ENCODE measurements around the gene CCDC141. TPM values are rescaled to one million over a fixed set of nuclear protein-coding genes. Genes with fewer than 3 reads are reported as not detected.

CCDC141 gene
- total RNA-seq, 2 experiments from 2014 or later = 30.6 to 31.5 TPM

- H3K4me3 Mint-ChIP-seq = no peak overlapping the region
- POLR2A ChIA-PET = interaction anchor here (0.6 kb wide), 1 partner anchor 1760 kb away, joined by 3 read pairs; the partner anchor contains the start of gene NFE2L2
- no peak overlapping the region for H3K27ac ChIP-seq (ENCODE audit: low read depth in 1 of 2, low read length in 2 of 2)
Observed at GRCh38 chr2:179024445-179024844, 25.5 kb downstream of the CCDC141 start.

GRCh38 chr2:179022685-179023084, 27.3 kb downstream of the CCDC141 start:
- no peaks in the 10 kb centered on the region for H3K9me3 Mint-ChIP-seq
- no peaks in the 10 kb centered on the region for H3K4me1 ChIP-seq (ENCODE audit: insufficient read depth, low read length)
- peaks cover 32% of the 10 kb centered on the region for H3K4me1 Mint-ChIP-seq (ENCODE audit: low read depth)
- POLR2A ChIA-PET = interaction anchor here (0.7 to 1.9 kb wide), 2 partner anchors 9 to 27 kb away, joined by 3 to 7 read pairs; no protein-coding TSS in a partner anchor
- no peak overlapping the region for H3K4me3 Mint-ChIP-seq
- no peak overlapping the region for H3K27ac ChIP-seq (ENCODE audit: low read depth in 1 of 2, low read length in 2 of 2)
- intact Hi-C loops (cut with DNase I, micrococcal nuclease) = no loop called here
- CTCF ChIA-PET = no interaction called here
- ATAC-seq (ENCODE audit: poor library complexity) (no peak), DNase-seq (no peak)
- no peak overlapping the region for H3K4me3 ChIP-seq (ENCODE audit: low read length)
- H3K9me3 ChIP-seq (ENCODE audit: control insufficient read depth in 1 of 2, insufficient read depth in 1 of 2, low read length in 2 of 2) = peaks cover 0 to 10% of the 10 kb centered on the region in 2 experiments
- no peaks in the 10 kb centered on the region for H3K27me3 Mint-ChIP-seq
- H3K27me3 ChIP-seq (ENCODE audit: control insufficient read depth in 1 of 2, insufficient read depth in 2 of 2, low read length in 2 of 2) = no peaks in the 10 kb centered on the region
- TF ChIP-seq CTCF (IDR thresholded peaks at IDR 0.05) = no peak
- H3K27ac Mint-ChIP-seq = no peak overlapping the region
- H3K36me3 ChIP-seq (ENCODE audit: insufficient read depth, low read length) = no peaks in the 10 kb centered on the region
- H3K36me3 Mint-ChIP-seq (ENCODE audit: low read depth) = peaks cover 17% of the 10 kb centered on the region

More at GRCh38 chr2:179024445-179024844, 25.5 kb downstream of the CCDC141 start:
- TF ChIP-seq CTCF (IDR thresholded peaks at IDR 0.05) = no peak
- ATAC-seq (ENCODE audit: poor library complexity) = no peak
- no peak for DNase-seq
- peaks cover 22% of the 10 kb centered on the region for H3K4me1 Mint-ChIP-seq (ENCODE audit: low read depth)
- no peaks in the 10 kb centered on the region for H3K4me1 ChIP-seq (ENCODE audit: insufficient read depth, low read length)
- no peak overlapping the region for H3K4me3 ChIP-seq (ENCODE audit: low read length)
- H3K9me3 Mint-ChIP-seq = peaks cover 4% of the 10 kb centered on the region
- no peaks in the 10 kb centered on the region for H3K27me3 ChIP-seq (ENCODE audit: control insufficient read depth in 1 of 2, insufficient read depth in 2 of 2, low read length in 2 of 2)
- H3K9me3 ChIP-seq (ENCODE audit: control insufficient read depth in 1 of 2, insufficient read depth in 1 of 2, low read length in 2 of 2) = peaks cover 0 to 10% of the 10 kb centered on the region in 2 experiments
- H3K27me3 Mint-ChIP-seq = no peaks in the 10 kb centered on the region
- intact Hi-C loops (cut with DNase I, micrococcal nuclease) = no loop called here
- H3K36me3 ChIP-seq (ENCODE audit: insufficient read depth, low read length) = no peaks in the 10 kb centered on the region
- peak overlapping the region; percentile 68 for H3K27ac Mint-ChIP-seq
- peaks cover 25% of the 10 kb centered on the region for H3K36me3 Mint-ChIP-seq (ENCODE audit: low read depth)
- CTCF ChIA-PET = no interaction called here

- POLR2A ChIA-PET = interaction anchor here (1.9 kb wide), 1 partner anchor 10 kb away, joined by 7 read pairs; no protein-coding TSS in a partner anchor
- DNase-seq = no peak
- Mint-ChIP-seq H3K27ac (no peak overlapping the region), H3K4me3 (no peak overlapping the region), H3K36me3 (ENCODE audit: low read depth) (peaks cover 6% of the 10 kb centered on the region), H3K4me1 (ENCODE audit: low read depth) (peaks cover 32% of the 10 kb centered on the region), H3K9me3 (no peaks in the 10 kb centered on the region), H3K27me3 (no peaks in the 10 kb centered on the region)
- no peak for ATAC-seq (ENCODE audit: poor library complexity)
- CTCF ChIA-PET = interaction anchor here (2.1 kb wide), 1 partner anchor 11 kb away, joined by 8 read pairs; no protein-coding TSS in a partner anchor
- Histone ChIP-seq H3K4me1 (ENCODE audit: insufficient read depth, low read length) (no peaks in the 10 kb centered on the region), H3K27me3 (ENCODE audit: control insufficient read depth in 1 of 2, insufficient read depth in 2 of 2, low read length in 2 of 2) (no peaks in the 10 kb centered on the region), H3K9me3 (ENCODE audit: control insufficient read depth in 1 of 2, insufficient read depth in 1 of 2, low read length in 2 of 2) (peaks cover 0 to 2% of the 10 kb centered on the region in 2 experiments), H3K36me3 (ENCODE audit: insufficient read depth, low read length) (no peaks in the 10 kb centered on the region), H3K27ac (ENCODE audit: low read depth in 1 of 2, low read length in 2 of 2) (no peak overlapping the region), H3K4me3 (ENCODE audit: low read length) (no peak overlapping the region)
- TF ChIP-seq CTCF (IDR thresholded peaks at IDR 0.05) = no peak
- intact Hi-C loops (cut with DNase I, micrococcal nuclease) = no loop called here
Observed at GRCh38 chr2:179021258-179021657, 28.7 kb downstream of the CCDC141 start.
